H4 (cell line): ENCODE measurements around the gene MEIS2. TPM values are rescaled to one million over a fixed set of nuclear protein-coding genes. Genes with fewer than 3 reads are reported as not detected.
A peak's percentile ranks its signal among the peaks of the same experiment; 100 is the strongest.

Experiments used
- DNase-seq: peaks from one replicate; pipeline ENCODE4 v3.0.0-alpha.2; 2015; ENCODE audit warnings: low spot score
- total RNA-seq: library from RNA; depleted of rRNA; stranded (reverse); fragments of >200 nt; shearing (Covaris generic); gene quantifications from 2 replicates; pipeline ENCODE4 v1.2.3, GENCODE V29; 2014

The MEIS2 gene
- total RNA-seq, 1 experiment from 2014 or later = 13.0 TPM

DNA sequence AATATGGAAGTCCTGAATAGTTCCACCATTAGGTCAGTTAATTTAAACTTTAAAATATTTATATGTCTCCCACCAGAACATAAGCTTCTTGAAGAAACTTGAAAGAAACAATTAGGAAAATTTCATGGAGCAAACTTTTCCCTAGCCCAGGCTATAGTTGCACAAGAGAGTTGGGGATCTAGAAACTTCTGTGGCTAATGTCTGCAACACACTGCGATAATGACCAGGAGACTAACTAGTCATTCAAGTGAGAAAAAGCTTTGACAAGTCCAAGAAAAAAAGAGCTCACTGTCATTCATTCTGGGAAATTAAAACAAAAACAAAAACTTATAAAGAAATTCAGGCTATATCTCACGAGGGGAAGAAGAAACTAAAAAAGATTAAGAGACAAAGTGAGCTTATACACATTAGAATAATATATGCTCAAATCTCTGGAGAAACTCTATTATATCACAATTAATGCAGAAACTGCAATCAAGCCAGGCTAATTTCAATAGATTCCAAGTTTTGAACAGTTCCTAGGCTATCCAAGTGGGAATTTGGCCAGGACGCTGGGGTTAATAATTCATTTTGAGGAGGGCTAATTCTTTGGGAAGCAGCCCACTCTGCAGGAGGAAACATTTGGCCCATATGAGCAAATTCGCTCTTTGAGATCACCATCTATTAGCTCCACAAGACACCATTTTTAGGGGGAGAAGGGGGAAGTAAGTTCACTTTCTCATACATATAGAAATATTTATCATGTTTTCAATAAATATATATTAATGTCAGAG lies 134.6 kb downstream of the MEIS2 start:
- DNase-seq = no peak

DNA sequence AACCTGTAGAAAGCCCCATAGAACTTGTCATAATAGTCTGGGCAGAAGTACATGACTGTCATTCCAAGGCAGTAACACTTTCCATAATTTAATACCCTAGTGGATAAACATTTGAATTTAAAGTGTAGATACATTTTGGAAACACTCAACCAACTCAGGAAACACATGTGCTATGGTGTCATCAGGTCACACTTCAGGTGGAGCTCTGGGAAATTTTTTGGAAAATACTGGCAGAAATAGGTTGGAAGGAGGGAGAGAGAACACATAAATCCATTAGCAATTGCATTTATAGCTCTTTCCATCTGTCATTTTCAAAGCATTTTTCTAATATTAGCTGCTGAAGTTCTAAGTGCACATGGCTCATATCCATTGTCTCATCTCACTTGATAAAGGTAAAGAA lies 135.7 kb downstream of the MEIS2 start:
- DNase-seq = no peak

DNA sequence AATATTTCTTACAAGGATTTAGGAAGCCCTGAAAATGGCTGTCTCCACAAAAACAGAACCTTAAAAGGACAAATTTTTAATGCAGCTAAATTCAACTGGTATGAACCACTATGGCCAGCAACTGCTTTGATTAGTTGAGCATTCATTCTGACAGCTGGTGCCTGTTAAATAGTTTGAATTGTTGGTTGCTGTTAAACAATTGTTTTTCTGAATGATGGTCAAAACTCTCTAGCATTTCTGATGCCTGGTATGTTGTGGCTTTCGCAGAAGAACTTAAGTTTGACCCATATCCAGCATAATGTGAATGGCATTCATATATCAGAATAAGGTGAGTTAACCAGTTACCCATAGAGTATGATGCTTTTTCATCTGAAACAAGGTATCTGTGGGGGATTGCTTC lies 138.4 kb downstream of the MEIS2 start:
- DNase-seq = no peak

DNA sequence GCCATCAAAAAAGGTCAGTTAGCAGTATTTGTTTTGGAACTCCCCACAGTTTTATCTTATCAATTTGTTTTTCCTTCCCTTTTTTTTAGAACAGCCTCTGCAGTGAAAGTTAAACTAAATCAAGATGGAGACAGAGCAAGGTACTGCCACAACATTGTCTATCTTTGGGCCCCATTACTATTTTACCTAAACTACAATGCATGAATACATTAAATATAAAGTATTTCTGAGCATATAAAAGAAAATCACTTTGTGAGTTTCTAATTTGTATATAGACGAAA lies 139.5 kb downstream of the MEIS2 start:
- no peak for DNase-seq

DNA sequence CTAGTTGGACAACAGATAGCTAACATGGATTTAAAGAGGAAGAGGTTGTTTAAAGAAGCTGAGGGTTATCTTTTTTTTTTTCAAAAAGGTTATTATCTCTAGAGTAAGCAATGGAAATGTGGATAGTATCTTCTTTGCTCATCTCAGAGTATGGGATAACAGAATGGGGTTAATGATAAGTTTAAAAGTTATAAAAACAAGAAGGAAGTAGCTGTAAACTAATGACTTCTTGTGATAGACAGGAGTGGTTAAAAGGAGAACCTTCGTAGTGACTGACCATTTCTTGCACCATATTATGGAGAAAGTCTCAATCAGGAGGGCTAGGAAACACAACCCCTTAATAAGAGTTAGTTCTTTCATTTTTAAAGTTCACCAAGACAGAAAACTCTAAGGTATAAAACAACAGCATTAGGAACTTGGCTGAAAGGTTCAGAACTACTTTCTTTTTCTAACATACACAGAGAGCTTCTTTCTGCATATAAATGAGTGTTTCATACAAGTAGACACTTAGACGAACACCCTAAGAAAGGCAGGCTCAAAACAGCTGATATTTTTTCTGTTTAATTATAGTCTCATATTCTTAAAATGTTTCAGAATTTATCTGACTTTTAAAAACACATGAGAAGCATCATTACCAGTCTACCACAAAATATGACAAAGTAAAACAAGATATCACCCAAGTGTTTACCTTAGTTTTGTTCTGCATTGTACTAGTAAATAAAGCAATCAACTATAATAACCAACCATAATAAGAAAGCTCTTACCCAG lies 140.0 kb downstream of the MEIS2 start:
- DNase-seq = no peak

DNA sequence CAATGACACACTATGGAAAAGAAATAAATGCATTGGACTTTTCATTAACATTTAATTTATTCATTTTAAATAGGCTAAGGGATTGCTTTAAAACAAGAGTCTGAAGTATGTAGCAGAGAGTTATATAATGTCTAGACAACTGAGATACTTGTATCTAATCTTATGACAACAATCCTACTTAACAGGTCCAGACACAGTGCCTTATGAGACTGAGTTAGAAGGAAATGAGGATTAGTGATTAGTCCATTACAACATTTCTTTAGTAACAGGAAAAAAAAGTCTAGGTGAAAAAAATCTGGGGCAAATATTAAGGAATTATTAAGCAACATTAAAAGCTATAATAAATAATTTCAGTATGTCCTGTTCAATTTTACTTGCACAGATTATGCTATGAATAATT lies 140.6 kb downstream of the MEIS2 start:
- DNase-seq = no peak

DNA sequence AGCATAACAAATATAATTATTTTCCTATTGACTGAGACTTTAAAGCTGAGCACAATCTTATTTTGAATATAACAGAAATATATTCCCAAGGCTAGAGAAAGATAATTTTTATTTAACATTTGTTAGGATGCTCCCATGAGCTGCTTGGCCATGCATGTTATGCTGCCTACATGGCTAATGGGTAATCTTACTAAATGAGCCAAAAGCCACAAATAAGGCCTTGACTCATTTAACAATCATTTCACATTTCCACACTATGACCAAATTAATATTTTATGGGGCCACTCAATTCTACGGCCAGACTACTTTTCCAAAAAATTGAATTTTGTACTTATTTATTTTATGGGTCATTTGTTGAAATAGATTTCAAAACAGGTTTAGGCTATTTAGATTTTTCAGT lies 141.7 kb downstream of the MEIS2 start:
- DNase-seq = no peak

- no peak for DNase-seq
Measured at GRCh38 chr15:36954486-36954885, 145.9 kb downstream of the MEIS2 start.

- DNase-seq = no peak
Measured at GRCh38 chr15:36953346-36953745, 147.0 kb downstream of the MEIS2 start.

- peak; percentile 17 for DNase-seq
Measured at GRCh38 chr15:36951731-36952247, 148.6 kb downstream of the MEIS2 start.

GRCh38 chr15:36950371-36950770 lies 150.0 kb downstream of the MEIS2 start:
- DNase-seq = no peak

DNA sequence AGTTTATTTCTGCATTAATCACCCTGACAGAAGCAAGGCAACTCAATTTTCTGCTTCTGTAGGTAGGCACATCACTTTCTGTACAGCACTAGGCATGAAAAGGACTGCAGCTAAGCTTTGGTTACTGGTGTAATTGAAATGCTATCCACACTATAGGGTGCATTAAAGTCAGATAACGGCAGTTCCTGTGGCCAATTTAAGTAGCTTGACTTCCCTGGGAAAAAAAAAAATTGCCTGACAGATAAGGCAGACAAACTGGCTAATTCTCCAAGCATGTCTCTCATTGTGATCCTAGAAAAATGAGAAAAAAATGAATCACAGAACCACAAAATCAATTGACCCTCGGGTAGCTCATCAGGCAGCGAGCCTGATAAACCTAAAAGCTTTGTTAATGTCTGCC lies 151.4 kb downstream of the MEIS2 start:
- DNase-seq = no peak

- DNase-seq = no peak
Measured at GRCh38 chr15:36947035-36947719, 153.2 kb downstream of the MEIS2 start.

- DNase-seq = no peak
Measured at GRCh38 chr15:36944442-36944841, 155.9 kb downstream of the MEIS2 start.

GRCh38 chr15:36943508-36944361 lies 156.6 kb downstream of the MEIS2 start:
- no peak for DNase-seq

DNA sequence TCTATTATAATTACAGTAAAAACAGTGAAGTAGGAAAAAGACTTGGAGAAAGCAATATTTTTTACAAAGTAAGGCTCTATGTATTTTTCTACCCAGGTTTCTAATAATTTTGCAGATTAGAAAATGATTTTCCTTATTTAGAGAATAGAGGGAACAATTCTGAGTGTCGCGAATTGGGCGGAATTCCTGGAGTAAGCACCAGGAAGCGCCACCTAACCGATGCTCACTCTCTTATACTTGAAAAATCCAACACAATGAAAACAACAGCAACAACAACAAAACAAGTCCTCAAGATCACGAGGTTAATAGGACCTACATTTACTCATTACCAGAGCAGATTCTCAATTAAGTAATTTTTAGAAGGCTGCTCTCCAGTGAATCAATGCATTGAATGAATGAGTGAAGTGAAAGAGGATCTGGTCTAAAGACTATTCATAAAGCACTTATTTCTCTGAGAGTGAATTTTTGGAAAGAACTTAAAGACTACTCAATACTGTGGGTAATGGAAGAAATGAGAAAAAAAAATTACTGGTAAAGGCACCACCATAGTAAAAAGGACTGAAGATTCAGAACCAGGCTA lies 158.0 kb downstream of the MEIS2 start:
- no peak for DNase-seq

DNA sequence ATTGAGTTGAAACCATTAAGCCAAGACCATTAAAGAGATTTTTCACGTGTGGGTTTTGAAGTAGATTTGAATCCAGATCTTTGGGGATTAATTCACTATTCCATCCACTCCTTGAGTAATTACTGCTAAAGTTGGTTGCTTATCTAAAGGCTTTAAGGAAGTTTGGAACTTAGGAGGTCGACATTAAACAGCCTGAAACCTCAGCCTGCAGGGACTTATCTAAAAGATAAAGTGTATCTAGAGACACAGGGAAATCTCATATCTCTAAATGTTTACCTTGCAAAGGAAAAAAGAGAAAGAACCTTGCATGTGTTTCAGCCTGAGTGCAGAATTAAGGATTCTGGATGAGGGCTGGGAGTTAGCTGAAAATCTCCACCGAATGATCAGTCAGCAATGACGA lies 158.6 kb downstream of the MEIS2 start:
- no peak for DNase-seq

- DNase-seq = no peak
Measured at GRCh38 chr15:36940636-36941260, 159.6 kb downstream of the MEIS2 start.

DNA sequence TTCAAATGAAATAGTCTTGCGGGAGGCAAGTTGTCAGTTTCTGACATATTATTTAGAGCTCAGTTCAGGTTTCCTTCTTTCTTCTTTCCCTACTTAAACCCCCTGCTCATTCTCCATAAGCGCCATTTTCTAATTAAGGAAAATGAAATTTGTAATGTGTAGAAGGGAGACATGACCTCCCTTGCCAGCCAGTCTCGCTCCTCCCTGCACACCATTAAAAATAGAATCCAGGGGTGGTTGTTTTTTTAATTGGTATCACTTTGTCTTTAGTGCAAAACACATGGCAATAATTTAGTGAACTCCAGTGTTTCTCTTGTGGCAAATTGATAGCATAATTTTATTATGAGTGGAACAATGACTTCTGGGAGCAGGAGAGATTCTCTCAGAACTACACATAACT lies 160.1 kb downstream of the MEIS2 start:
- DNase-seq = no peak

DNA sequence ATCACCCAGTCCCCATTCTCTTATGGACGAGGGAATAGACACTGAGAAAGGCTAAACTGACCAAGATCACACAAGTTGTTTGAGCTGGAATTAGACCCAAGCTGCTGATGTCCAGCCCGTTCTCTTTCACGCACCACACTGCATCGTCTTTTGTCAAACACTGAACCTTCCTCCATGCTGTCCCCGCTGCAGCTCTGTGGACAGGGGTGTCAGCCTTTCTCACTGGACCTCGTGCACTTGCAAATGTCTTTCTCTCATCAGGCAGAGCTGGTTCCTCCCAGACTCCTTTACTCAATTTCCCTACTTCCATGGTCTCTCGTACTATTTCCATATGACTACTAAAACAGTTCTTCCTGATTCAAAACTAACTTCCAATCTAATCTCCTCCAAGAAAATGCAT lies 161.6 kb downstream of the MEIS2 start:
- no peak for DNase-seq

DNA sequence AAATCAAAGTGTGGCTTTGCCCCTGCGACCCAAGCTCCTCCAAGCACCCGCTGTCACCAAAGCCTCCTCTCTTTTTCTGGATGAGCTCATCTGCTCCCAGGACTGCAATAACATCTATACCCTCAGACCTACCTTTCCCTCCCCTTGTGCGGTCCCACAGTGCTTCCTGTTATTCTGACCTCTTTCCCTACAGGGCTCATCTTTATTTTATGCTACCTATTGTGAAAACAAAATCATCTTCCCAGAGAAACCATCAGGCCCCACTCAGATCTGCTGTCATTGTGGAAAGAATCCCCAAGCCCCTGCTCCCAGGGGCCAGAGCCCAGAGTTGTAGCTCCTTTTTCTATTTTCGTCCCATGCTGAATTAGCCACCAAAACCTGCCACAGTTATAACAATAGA lies 162.2 kb downstream of the MEIS2 start:
- no peak for DNase-seq
